Superior temporal gyrus (tissue), 1 donor: ENCODE data around the gene ASTN1.
A peak's percentile ranks its signal among the peaks of the same experiment; 100 is the strongest.

ENCODE experiments used
- DNase-seq: peaks from one replicate; pipeline ENCODE4 v3.0.0-alpha.2; 2016; ENCODE audit errors: extremely low spot score

Gene ASTN1

GRCh38 chr1:176879784-176880620 lies 284.5 kb downstream of the ASTN1 start:
- DNase-seq = no peak

GRCh38 chr1:176878750-176879536 lies 285.6 kb downstream of the ASTN1 start:
- no peak for DNase-seq

- no peak for DNase-seq
These were observed 287.0 kb downstream of the ASTN1 start for GRCh38 chr1:176877557-176877956.

- DNase-seq = no peak
These were observed 287.5 kb downstream of the ASTN1 start for GRCh38 chr1:176876966-176877515.

- DNase-seq = no peak
These were observed 294.9 kb downstream of the ASTN1 start for GRCh38 chr1:176869577-176869976.

- no peak for DNase-seq
These were observed 298.3 kb downstream of the ASTN1 start for GRCh38 chr1:176866011-176866714.

- no peak for DNase-seq
These were observed 300.3 kb downstream of the ASTN1 start for GRCh38 chr1:176864211-176864610.

- no peak for DNase-seq
These were observed 300.9 kb downstream of the ASTN1 start for GRCh38 chr1:176863613-176864012.

- no peak for DNase-seq
These were observed 306.0 kb downstream of the ASTN1 start for GRCh38 chr1:176858433-176858916.

- no peak for DNase-seq
These were observed 306.9 kb downstream of the ASTN1 start for GRCh38 chr1:176857632-176858031.

GRCh38 chr1:176854758-176855745 lies 309.5 kb downstream of the ASTN1 start:
- DNase-seq = no peak

- DNase-seq = no peak
These were observed 310.4 kb downstream of the ASTN1 start for GRCh38 chr1:176854121-176854520.

- no peak for DNase-seq
These were observed 311.0 kb downstream of the ASTN1 start for GRCh38 chr1:176853503-176853902.

GRCh38 chr1:176852124-176852523 lies 312.4 kb downstream of the ASTN1 start:
- DNase-seq = no peak

GRCh38 chr1:176850871-176851270 lies 313.6 kb downstream of the ASTN1 start:
- DNase-seq = no peak

- no peak for DNase-seq
These were observed 315.2 kb downstream of the ASTN1 start for GRCh38 chr1:176849281-176849680.

GRCh38 chr1:176847052-176847451 lies 317.5 kb downstream of the ASTN1 start:
- no peak for DNase-seq

- peak; percentile 73 for DNase-seq
These were observed 320.9 kb downstream of the ASTN1 start for GRCh38 chr1:176843352-176844297.

- DNase-seq = no peak
These were observed 323.3 kb downstream of the ASTN1 start for GRCh38 chr1:176841238-176841637.
